GM23248 (cell line): ENCODE results near the gene KREMEN1.

Experiments
- EZH2 ChIP-seq: fragments of 200-600 bp; sonication (generic); IDR thresholded peaks from 2 replicates; pipeline ENCODE4 v1.6.1; 2018; ENCODE audit warnings: antibody characterized with exemption, mild to moderate bottlenecking; ENCODE audit not compliant: insufficient read depth, poor library complexity, severe bottlenecking
- EZH2phosphoT487 ChIP-seq: fragments of 200-600 bp; sonication (generic); IDR thresholded peaks from 2 replicates; pipeline ENCODE4 v1.6.1; 2018; ENCODE audit warnings: antibody characterized with exemption, moderate library complexity, mild to moderate bottlenecking, low read depth; ENCODE audit not compliant: insufficient read depth

GRCh38 chr22:29151316-29151715, 78.5 kb downstream of the KREMEN1 start:
- TF ChIP-seq EZH2 (no peak), EZH2phosphoT487 (no peak)
